ENCODE data around the gene CSTPP1. TPM values are rescaled to one million over a fixed set of nuclear protein-coding genes. Genes with fewer than 3 reads are reported as not detected.

The CSTPP1 gene
- total and polyA plus RNA-seq, 2 donors (not counting 1 experiment from before 2014, with no cell fraction given): 15.5 to 34.1 TPM

DNA sequence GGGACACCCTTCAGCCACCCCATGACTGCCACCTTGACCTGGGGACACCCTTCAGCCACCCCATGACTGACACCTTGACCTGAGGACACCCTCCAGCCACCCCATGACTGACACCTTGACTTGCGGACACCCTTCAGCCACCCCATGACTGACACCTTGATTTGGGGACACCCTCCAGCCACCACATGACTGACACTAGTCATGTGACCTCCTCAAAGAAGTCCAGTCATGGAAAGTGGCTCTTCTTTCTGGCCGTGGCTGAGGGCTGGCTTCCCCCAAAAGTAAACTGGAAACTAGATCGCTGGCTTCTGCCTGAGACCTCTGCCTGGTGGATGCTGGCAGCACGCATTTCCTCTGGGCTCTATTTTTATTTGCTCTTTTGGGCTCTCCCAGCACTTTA lies 211.7 kb downstream of the CSTPP1 start:
- Histone ChIP-seq H3K36me3 (ENCODE audit: control insufficient read depth, insufficient read depth, low read length) (no peaks in the 10 kb centered on the region), H3K27me3 (ENCODE audit: control insufficient read depth, insufficient read depth, low read length) (no peaks in the 10 kb centered on the region), H4K20me1 (ENCODE audit: control insufficient read depth, extremely low read depth, insufficient read depth, low read length) (no peaks in the 10 kb centered on the region), H3K4me1 (ENCODE audit: control insufficient read depth, extremely low read depth, insufficient read depth, low read length) (peaks cover 12% of the 10 kb centered on the region), H3K9ac (ENCODE audit: insufficient read depth, low read length) (no peak overlapping the region), H3K4me2 (ENCODE audit: extremely low read depth, insufficient read depth, low read length) (no peak overlapping the region), H3K9me3 (ENCODE audit: control insufficient read depth, insufficient read depth, low read depth, low read length) (no peaks in the 10 kb centered on the region), H3K4me3 (replicated peaks in 1 of 4; ENCODE audit: control extremely low read depth in 1 of 4, insufficient read depth in 1 of 4, low read depth in 3 of 4, low read length in 4 of 4) (no peak overlapping the region), H2AFZ (ENCODE audit: low read length) (no peak overlapping the region), H3K27ac (ENCODE audit: insufficient read depth, low read length) (no peak overlapping the region), H3K79me2 (ENCODE audit: control insufficient read depth, insufficient read depth, low read length) (no peaks in the 10 kb centered on the region)
- TF ChIP-seq, protein P1, sequence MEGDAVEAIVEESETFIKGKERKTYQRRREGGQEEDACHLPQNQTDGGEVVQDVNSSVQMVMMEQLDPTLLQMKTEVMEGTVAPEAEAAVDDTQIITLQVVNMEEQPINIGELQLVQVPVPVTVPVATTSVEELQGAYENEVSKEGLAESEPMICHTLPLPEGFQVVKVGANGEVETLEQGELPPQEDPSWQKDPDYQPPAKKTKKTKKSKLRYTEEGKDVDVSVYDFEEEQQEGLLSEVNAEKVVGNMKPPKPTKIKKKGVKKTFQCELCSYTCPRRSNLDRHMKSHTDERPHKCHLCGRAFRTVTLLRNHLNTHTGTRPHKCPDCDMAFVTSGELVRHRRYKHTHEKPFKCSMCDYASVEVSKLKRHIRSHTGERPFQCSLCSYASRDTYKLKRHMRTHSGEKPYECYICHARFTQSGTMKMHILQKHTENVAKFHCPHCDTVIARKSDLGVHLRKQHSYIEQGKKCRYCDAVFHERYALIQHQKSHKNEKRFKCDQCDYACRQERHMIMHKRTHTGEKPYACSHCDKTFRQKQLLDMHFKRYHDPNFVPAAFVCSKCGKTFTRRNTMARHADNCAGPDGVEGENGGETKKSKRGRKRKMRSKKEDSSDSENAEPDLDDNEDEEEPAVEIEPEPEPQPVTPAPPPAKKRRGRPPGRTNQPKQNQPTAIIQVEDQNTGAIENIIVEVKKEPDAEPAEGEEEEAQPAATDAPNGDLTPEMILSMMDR (conservative IDR thresholded peaks at IDR 0.05 in 1 of 2, IDR thresholded peaks at IDR 0.05 in 1 of 2; ENCODE audit: low read depth in 1 of 2, low read length in 2 of 2): no peak
- no peak for TF ChIP-seq EZH2 (IDR thresholded peaks at IDR 0.05; ENCODE audit: low read length, missing control alignments)
- no peak for DNase-seq (ENCODE audit: low read depth in 2 of 2)

- Histone ChIP-seq H2AFZ (ENCODE audit: low read length) (no peak overlapping the region), H3K4me1 (ENCODE audit: control insufficient read depth, extremely low read depth, insufficient read depth, low read length) (peaks cover 11% of the 10 kb centered on the region), H3K79me2 (ENCODE audit: control insufficient read depth, insufficient read depth, low read length) (no peaks in the 10 kb centered on the region), H3K9ac (ENCODE audit: insufficient read depth, low read length) (no peak overlapping the region), H3K27me3 (ENCODE audit: control insufficient read depth, insufficient read depth, low read length) (no peaks in the 10 kb centered on the region), H3K9me3 (ENCODE audit: control insufficient read depth, insufficient read depth, low read depth, low read length) (no peaks in the 10 kb centered on the region), H3K4me2 (ENCODE audit: extremely low read depth, insufficient read depth, low read length) (no peak overlapping the region), H3K36me3 (ENCODE audit: control insufficient read depth, insufficient read depth, low read length) (no peaks in the 10 kb centered on the region), H3K4me3 (replicated peaks in 1 of 4; ENCODE audit: control extremely low read depth in 1 of 4, insufficient read depth in 1 of 4, low read depth in 3 of 4, low read length in 4 of 4) (no peak overlapping the region), H3K27ac (ENCODE audit: insufficient read depth, low read length) (no peak overlapping the region), H4K20me1 (ENCODE audit: control insufficient read depth, extremely low read depth, insufficient read depth, low read length) (no peaks in the 10 kb centered on the region)
- TF ChIP-seq, protein P1 (conservative IDR thresholded peaks at IDR 0.05 in 1 of 2, IDR thresholded peaks at IDR 0.05 in 1 of 2; ENCODE audit: low read depth in 1 of 2, low read length in 2 of 2): no peak
- TF ChIP-seq EZH2 (IDR thresholded peaks at IDR 0.05; ENCODE audit: low read length, missing control alignments): no peak
- peak in 1 of 2 donors; percentile 25 for DNase-seq (ENCODE audit: low read depth in 2 of 2)
Observed at GRCh38 chr11:47148903-47149531, 212.5 kb downstream of the CSTPP1 start.

DNA sequence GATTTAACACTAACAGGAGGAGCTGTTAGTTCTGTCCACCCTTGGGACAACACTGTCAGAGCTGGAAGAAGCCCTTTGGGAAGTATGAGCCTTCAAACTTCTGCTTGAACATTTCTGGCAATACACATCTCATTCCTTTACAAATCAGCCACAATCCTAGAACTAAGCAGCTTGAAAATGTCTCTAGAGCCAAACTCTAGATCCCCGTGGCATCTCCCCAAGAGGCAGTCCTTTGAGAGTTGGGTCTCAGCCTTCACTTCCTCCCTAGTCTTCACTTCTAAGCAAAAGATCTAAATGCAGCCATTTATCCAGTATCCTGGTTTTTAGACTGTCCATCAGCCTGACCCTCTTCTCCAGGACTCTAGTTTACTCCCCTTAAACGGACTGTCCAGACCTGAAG lies 213.2 kb downstream of the CSTPP1 start:
- Histone ChIP-seq H3K79me2 (ENCODE audit: control insufficient read depth, insufficient read depth, low read length) (no peaks in the 10 kb centered on the region), H4K20me1 (ENCODE audit: control insufficient read depth, extremely low read depth, insufficient read depth, low read length) (no peaks in the 10 kb centered on the region), H3K4me3 (replicated peaks in 1 of 4; ENCODE audit: control extremely low read depth in 1 of 4, insufficient read depth in 1 of 4, low read depth in 3 of 4, low read length in 4 of 4) (no peak overlapping the region), H3K27ac (ENCODE audit: insufficient read depth, low read length) (no peak overlapping the region), H3K27me3 (ENCODE audit: control insufficient read depth, insufficient read depth, low read length) (no peaks in the 10 kb centered on the region), H3K4me2 (ENCODE audit: extremely low read depth, insufficient read depth, low read length) (no peak overlapping the region), H3K4me1 (ENCODE audit: control insufficient read depth, extremely low read depth, insufficient read depth, low read length) (peaks cover 11% of the 10 kb centered on the region), H3K9me3 (ENCODE audit: control insufficient read depth, insufficient read depth, low read depth, low read length) (no peaks in the 10 kb centered on the region), H3K9ac (ENCODE audit: insufficient read depth, low read length) (no peak overlapping the region), H2AFZ (ENCODE audit: low read length) (no peak overlapping the region), H3K36me3 (ENCODE audit: control insufficient read depth, insufficient read depth, low read length) (no peaks in the 10 kb centered on the region)
- TF ChIP-seq, protein P1 (conservative IDR thresholded peaks at IDR 0.05 in 1 of 2, IDR thresholded peaks at IDR 0.05 in 1 of 2; ENCODE audit: low read depth in 1 of 2, low read length in 2 of 2): no peak
- TF ChIP-seq EZH2 (IDR thresholded peaks at IDR 0.05; ENCODE audit: low read length, missing control alignments): no peak
- DNase-seq (ENCODE audit: low read depth in 2 of 2): no peak
